ENCODE results near the gene PLXNB2. TPM values are rescaled to one million over a fixed set of nuclear protein-coding genes. Genes with fewer than 3 reads are reported as not detected.
A peak's percentile ranks its signal among the peaks of the same experiment; 100 is the strongest.

PLXNB2 gene
- total and polyA plus RNA-seq, 2 of the 4 experiments (the other 2 are of a cell fraction) = 73.1 to 202 TPM

DNA sequence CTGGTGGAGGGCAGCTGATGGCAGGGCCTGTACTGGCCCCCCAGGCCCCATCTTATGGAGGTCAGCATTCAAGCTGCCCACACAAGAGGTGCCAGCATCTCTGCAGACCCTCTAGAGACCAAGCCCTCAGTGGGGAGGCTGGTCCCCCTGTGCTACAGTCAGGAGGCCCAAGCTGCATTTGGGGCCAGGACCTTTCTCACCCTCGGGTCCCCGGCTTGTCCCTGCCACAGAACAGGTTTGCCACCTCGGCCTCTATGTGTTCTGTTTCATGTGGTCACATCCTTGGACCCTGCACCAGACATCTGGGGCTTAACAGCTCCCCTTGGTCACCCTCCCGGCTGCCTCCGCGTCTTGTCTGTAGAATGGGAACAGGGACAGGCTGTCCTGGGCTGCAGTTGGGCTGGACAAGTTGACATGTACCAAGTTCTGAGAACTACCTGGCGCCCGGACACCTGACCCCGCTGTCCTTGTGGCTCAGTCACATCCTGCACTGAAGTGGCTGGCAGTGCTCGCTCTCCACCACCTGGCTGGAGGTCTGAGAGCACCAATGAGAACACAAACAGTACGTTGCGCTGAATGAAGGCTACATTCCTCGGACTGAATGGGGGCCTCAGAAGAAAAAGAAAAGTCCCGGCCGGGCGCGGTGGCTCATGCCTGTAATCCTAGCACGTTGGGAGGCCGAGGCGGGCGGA is 2.7 kb upstream of the PLXNB2 start:
- Histone ChIP-seq H3K18ac (ENCODE audit: low read depth, low read length) (no peak overlapping the region), H3K4me2 (ENCODE audit: low read depth, low read length) (no peak overlapping the region), H2BK15ac (ENCODE audit: low read depth, low read length) (no peak overlapping the region), H3K4me3 (ENCODE audit: insufficient read depth, low read depth, low read length) (no peak overlapping the region), H2AK9ac (replicated peaks; ENCODE audit: low read depth, low read length, poor library complexity) (peak overlapping the region; percentile 65), H3K4ac (ENCODE audit: low read depth, low read length) (no peak overlapping the region), H3K56ac (ENCODE audit: extremely low read depth, insufficient read depth, low read length) (no peak overlapping the region), H2AK5ac (ENCODE audit: low read depth, low read length) (no peak overlapping the region), H4K20me1 (ENCODE audit: insufficient read depth, low read length) (peaks cover 11% of the 10 kb centered on the region), H3K9ac (ENCODE audit: low read depth, low read length) (no peak overlapping the region), H4K8ac (ENCODE audit: low read depth in 2 of 2, low read length in 2 of 2) (no peak overlapping the region), H2AFZ (replicated peaks; ENCODE audit: low read length, poor library complexity) (no peak overlapping the region), H2BK5ac (ENCODE audit: low read depth, low read length, poor library complexity, severe bottlenecking) (no peak overlapping the region), H3K4me1 (ENCODE audit: control insufficient read depth, insufficient read depth, low read length) (peaks cover 17% of the 10 kb centered on the region), H3K9me3 (ENCODE audit: control insufficient read depth, insufficient read depth, low read length) (no peaks in the 10 kb centered on the region), H3K14ac (replicated peaks; ENCODE audit: low read depth, low read length) (no peak overlapping the region), H3K27ac (ENCODE audit: insufficient read depth, low read length) (no peak overlapping the region), H3K9me1 (ENCODE audit: insufficient read depth, low read length) (peaks cover 9% of the 10 kb centered on the region; the same call in 1 of the 2 replicates), H2BK120ac (ENCODE audit: low read depth, low read length) (no peak overlapping the region), H3K23ac (ENCODE audit: low read depth, low read length) (no peak overlapping the region; the same call in 1 of the 2 replicates), H2BK20ac (ENCODE audit: low read depth, low read length) (no peak overlapping the region), H4K91ac (ENCODE audit: insufficient read depth, low read depth, low read length) (no peak overlapping the region; the same call in 1 of the 2 replicates), H3K27me3 (ENCODE audit: control insufficient read depth, insufficient read depth, low read length) (no peaks in the 10 kb centered on the region), H3K79me1 (ENCODE audit: low read depth in 1 of 2, low read length in 2 of 2) (peaks cover 0 to 21% of the 10 kb centered on the region in 2 experiments; a peak in 1 of 4 replicates), H4K5ac (ENCODE audit: low read depth, low read length) (no peak overlapping the region), H3K36me3 (ENCODE audit: control insufficient read depth, insufficient read depth, low read length) (peaks cover 2% of the 10 kb centered on the region; the same call in 1 of the 2 replicates)
- BruUV-seq (replicated peaks) = no TSS peak
- in situ Hi-C loops (cut with MboI; ENCODE audit: low sequenced_read_pairs) (no loop called here), intact Hi-C loops (cut with micrococcal nuclease) (no loop called here), dilution Hi-C loops (cut with HindIII; ENCODE audit: low sequenced_read_pairs, unreplicated experiment) (no loop called here)
- CTCF ChIA-PET = no interaction called here
- DNase-seq (no peak), ATAC-seq (ENCODE audit: low read depth) (no peak)
- POLR2A ChIA-PET (ENCODE audit: unreplicated experiment) = interaction anchor here (0.5 kb wide), 1 partner anchor 17 kb away, joined by 5 read pairs; no protein-coding TSS in a partner anchor
- 92% methylated on average over 10 of the region's 21 CpGs; no CpG with 5 or more reads in 1 of the 2 experiments for WGBS, 2 experiments (ENCODE audit: extremely low coverage in 2 of 2, insufficient read length in 1 of 2)
- no peak for TF ChIP-seq MAZ (IDR thresholded peaks at IDR 0.05; ENCODE audit: borderline replicate concordance, low read depth, low read length)
- TF ChIP-seq, protein P1, sequence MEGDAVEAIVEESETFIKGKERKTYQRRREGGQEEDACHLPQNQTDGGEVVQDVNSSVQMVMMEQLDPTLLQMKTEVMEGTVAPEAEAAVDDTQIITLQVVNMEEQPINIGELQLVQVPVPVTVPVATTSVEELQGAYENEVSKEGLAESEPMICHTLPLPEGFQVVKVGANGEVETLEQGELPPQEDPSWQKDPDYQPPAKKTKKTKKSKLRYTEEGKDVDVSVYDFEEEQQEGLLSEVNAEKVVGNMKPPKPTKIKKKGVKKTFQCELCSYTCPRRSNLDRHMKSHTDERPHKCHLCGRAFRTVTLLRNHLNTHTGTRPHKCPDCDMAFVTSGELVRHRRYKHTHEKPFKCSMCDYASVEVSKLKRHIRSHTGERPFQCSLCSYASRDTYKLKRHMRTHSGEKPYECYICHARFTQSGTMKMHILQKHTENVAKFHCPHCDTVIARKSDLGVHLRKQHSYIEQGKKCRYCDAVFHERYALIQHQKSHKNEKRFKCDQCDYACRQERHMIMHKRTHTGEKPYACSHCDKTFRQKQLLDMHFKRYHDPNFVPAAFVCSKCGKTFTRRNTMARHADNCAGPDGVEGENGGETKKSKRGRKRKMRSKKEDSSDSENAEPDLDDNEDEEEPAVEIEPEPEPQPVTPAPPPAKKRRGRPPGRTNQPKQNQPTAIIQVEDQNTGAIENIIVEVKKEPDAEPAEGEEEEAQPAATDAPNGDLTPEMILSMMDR (conservative IDR thresholded peaks at IDR 0.05; ENCODE audit: low read depth, low read length) = no peak
- TF ChIP-seq, protein P2, sequence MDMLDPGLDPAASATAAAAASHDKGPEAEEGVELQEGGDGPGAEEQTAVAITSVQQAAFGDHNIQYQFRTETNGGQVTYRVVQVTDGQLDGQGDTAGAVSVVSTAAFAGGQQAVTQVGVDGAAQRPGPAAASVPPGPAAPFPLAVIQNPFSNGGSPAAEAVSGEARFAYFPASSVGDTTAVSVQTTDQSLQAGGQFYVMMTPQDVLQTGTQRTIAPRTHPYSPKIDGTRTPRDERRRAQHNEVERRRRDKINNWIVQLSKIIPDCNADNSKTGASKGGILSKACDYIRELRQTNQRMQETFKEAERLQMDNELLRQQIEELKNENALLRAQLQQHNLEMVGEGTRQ (IDR thresholded peaks at IDR 0.05; ENCODE audit: low read depth, low read length) = no peak
- no peak for TF ChIP-seq BHLHE40 (IDR thresholded peaks at IDR 0.05; ENCODE audit: low read depth, low read length)
- TF ChIP-seq MXI1 (IDR thresholded peaks at IDR 0.05; ENCODE audit: borderline replicate concordance, low read depth, low read length) = no peak
- no peak for TF ChIP-seq NFE2L2 (IDR thresholded peaks at IDR 0.05; ENCODE audit: low read depth, low read length)
- no peak for TF ChIP-seq CEBPB (IDR thresholded peaks at IDR 0.05; ENCODE audit: low read depth, low read length)
- TF ChIP-seq RFX5 (IDR thresholded peaks at IDR 0.05; ENCODE audit: low read depth, low read length) = no peak
